ENCODE data around the gene METTL22.

METTL22 gene

DNA sequence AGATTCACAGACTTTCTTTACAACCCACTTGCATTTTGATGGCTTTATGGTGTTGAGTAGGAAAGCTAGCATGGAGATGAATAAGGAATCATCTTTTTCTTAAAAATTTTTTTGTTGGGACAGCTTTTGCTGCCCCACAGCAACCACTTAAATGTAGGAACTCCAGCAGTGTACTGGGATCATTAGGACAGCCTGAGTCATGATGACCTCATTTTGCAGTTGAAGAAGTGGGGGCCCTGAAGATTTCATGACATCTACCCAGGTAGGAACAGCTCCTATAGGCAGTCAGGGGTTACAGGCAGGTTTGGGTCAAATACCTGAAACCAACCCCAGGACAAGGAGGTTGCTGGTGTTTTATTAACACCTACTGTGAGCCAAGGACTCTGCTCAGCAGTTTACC, 2.1 kb downstream of the METTL22 start:
- Histone ChIP-seq H2AFZ (ENCODE audit: low read length) (no peak overlapping the region), H3K27ac (replicated peaks; ENCODE audit: low read length) (no peak overlapping the region), H3K9ac (ENCODE audit: low read depth, low read length, poor library complexity) (no peak overlapping the region), H3K79me1 (ENCODE audit: low read depth, low read length) (peaks cover 8% of the 10 kb centered on the region), H2BK120ac (ENCODE audit: low read depth, low read length) (no peak overlapping the region), H3K4me3 (ENCODE audit: low read length in 2 of 2) (no peak overlapping the region), H2BK15ac (ENCODE audit: low read length) (no peak overlapping the region), H4K91ac (ENCODE audit: low read depth, low read length, poor library complexity) (no peak overlapping the region), H3K36me3 (replicated peaks in 1 of 2; ENCODE audit: control insufficient read depth in 2 of 2, insufficient read depth in 2 of 2, low read length in 2 of 2) (peaks cover 23 to 54% of the 10 kb centered on the region in 2 donors), H3K4ac (ENCODE audit: low read length) (no peak overlapping the region), H2AK5ac (ENCODE audit: low read depth, low read length) (no peak overlapping the region), H3K4me1 (ENCODE audit: control insufficient read depth in 2 of 2, insufficient read depth in 1 of 2, low read depth in 1 of 2, low read length in 2 of 2) (peaks cover 0 to 6% of the 10 kb centered on the region in 2 donors), H2BK12ac (ENCODE audit: low read length) (no peak overlapping the region), H3K27me3 (ENCODE audit: control insufficient read depth in 3 of 3, insufficient read depth in 3 of 3, low read depth in 1 of 3, low read length in 3 of 3) (peaks cover 0 to 6% (median 0%) of the 10 kb centered on the region in 3 experiments), H3K4me2 (ENCODE audit: insufficient read depth, low read length, poor library complexity, severe bottlenecking) (no peak overlapping the region), H3K9me3 (replicated peaks in 1 of 2; ENCODE audit: control insufficient read depth in 2 of 2, insufficient read depth in 1 of 2, low read depth in 1 of 2, low read length in 2 of 2) (peaks cover 0 to 12% of the 10 kb centered on the region in 2 donors), H3K23ac (ENCODE audit: low read depth, low read length, poor library complexity) (no peak overlapping the region), H4K8ac (ENCODE audit: low read depth, low read length) (no peak overlapping the region), H2BK5ac (ENCODE audit: low read length) (no peak overlapping the region), H3K14ac (ENCODE audit: low read length) (no peak overlapping the region), H3K18ac (ENCODE audit: low read length) (no peak overlapping the region)
- no peak for DNase-seq (ENCODE audit: low spot score)

DNA sequence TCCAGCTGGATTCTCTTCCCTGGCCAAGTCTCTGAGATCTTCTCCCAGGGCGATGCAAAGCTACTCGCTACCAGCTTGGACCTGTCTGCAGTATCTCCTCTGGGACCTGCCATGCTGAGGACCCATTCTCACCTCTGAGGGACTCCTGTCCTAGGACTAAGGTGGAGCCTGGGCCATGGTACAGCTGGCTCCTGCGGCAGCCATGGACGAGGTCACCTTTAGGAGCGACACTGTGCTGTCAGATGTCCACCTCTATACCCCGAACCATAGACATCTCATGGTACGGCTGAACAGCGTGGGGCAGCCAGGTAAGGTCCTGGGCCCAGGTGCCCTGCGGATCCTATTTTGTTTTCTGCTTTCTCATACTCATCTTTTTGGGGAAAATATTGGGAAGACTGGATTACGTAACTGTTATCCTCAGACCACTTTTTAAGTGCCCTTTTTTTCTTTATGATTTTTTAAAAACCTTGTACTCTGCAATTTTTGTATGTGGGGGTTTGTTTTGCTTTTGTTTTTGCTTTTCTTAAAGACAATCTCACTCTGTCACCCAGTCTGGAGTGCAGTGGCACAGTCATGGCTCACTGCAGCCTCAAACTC, 4.1 kb downstream of the METTL22 start:
- Histone ChIP-seq H3K36me3 (replicated peaks in 1 of 2; ENCODE audit: control insufficient read depth in 2 of 2, insufficient read depth in 2 of 2, low read length in 2 of 2) (peaks cover 41 to 74% of the 10 kb centered on the region in 2 donors), H4K91ac (ENCODE audit: low read depth, low read length, poor library complexity) (no peak overlapping the region), H3K23ac (ENCODE audit: low read depth, low read length, poor library complexity) (no peak overlapping the region), H3K27me3 (ENCODE audit: control insufficient read depth in 3 of 3, insufficient read depth in 3 of 3, low read depth in 1 of 3, low read length in 3 of 3) (no peaks in the 10 kb centered on the region), H2BK120ac (ENCODE audit: low read depth, low read length) (no peak overlapping the region), H3K14ac (ENCODE audit: low read length) (no peak overlapping the region), H3K79me1 (ENCODE audit: low read depth, low read length) (peaks cover 8% of the 10 kb centered on the region), H3K4ac (ENCODE audit: low read length) (no peak overlapping the region), H3K9me3 (replicated peaks in 1 of 2; ENCODE audit: control insufficient read depth in 2 of 2, insufficient read depth in 1 of 2, low read depth in 1 of 2, low read length in 2 of 2) (peaks cover 0 to under 1% of the 10 kb centered on the region in 2 donors), H2BK5ac (ENCODE audit: low read length) (no peak overlapping the region), H3K4me2 (ENCODE audit: insufficient read depth, low read length, poor library complexity, severe bottlenecking) (no peak overlapping the region), H3K4me3 (ENCODE audit: low read length in 2 of 2) (no peak overlapping the region), H3K18ac (ENCODE audit: low read length) (no peak overlapping the region), H2AK5ac (ENCODE audit: low read depth, low read length) (no peak overlapping the region), H3K4me1 (ENCODE audit: control insufficient read depth in 2 of 2, insufficient read depth in 1 of 2, low read depth in 1 of 2, low read length in 2 of 2) (peaks cover 1 to 4% of the 10 kb centered on the region in 2 donors), H4K8ac (ENCODE audit: low read depth, low read length) (no peak overlapping the region), H2BK15ac (ENCODE audit: low read length) (no peak overlapping the region), H2BK12ac (ENCODE audit: low read length) (no peak overlapping the region), H3K9ac (ENCODE audit: low read depth, low read length, poor library complexity) (no peak overlapping the region), H2AFZ (ENCODE audit: low read length) (no peak overlapping the region), H3K27ac (replicated peaks; ENCODE audit: low read length) (no peak overlapping the region)
- no peak for DNase-seq (ENCODE audit: low spot score)
- WGBS, 2 donors (ENCODE audit: extremely low coverage in 2 of 2, insufficient read length in 2 of 2, insufficient replicate concordance in 1 of 2), result no CpG with 5 or more reads among the region's 10 CpGs

DNA sequence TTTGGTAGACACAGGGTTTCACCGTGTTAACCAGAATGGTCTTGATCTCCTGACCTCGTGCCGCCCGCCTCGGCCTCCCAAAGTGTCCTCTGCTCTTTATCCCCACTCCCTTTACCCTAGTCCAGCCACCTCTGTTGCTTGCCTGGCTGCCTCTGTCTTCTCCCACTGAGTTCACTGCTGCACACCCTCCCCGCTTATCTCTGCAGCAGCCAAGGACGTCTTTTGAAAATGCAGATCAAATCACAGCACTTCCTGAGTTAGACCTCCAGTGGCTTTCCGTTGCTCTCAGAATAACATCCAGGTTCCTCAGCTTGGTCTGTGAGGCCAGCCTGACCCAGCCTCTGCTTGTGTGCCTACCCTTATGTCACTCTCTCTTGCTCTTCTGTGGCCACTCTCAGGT, 5.4 kb downstream of the METTL22 start:
- Histone ChIP-seq H2BK5ac (ENCODE audit: low read length) (no peak overlapping the region), H3K27ac (replicated peaks; ENCODE audit: low read length) (no peak overlapping the region), H3K9me3 (replicated peaks in 1 of 2; ENCODE audit: control insufficient read depth in 2 of 2, insufficient read depth in 1 of 2, low read depth in 1 of 2, low read length in 2 of 2) (no peaks in the 10 kb centered on the region), H2BK120ac (ENCODE audit: low read depth, low read length) (no peak overlapping the region), H2AFZ (ENCODE audit: low read length) (no peak overlapping the region), H3K4me3 (ENCODE audit: low read length in 2 of 2) (no peak overlapping the region), H3K9ac (ENCODE audit: low read depth, low read length, poor library complexity) (no peak overlapping the region), H4K91ac (ENCODE audit: low read depth, low read length, poor library complexity) (no peak overlapping the region), H3K4me2 (ENCODE audit: insufficient read depth, low read length, poor library complexity, severe bottlenecking) (no peak overlapping the region), H3K4me1 (ENCODE audit: control insufficient read depth in 2 of 2, insufficient read depth in 1 of 2, low read depth in 1 of 2, low read length in 2 of 2) (peaks cover 1 to 7% of the 10 kb centered on the region in 2 donors), H3K23ac (ENCODE audit: low read depth, low read length, poor library complexity) (no peak overlapping the region), H2AK5ac (ENCODE audit: low read depth, low read length) (no peak overlapping the region), H3K18ac (ENCODE audit: low read length) (no peak overlapping the region), H4K8ac (ENCODE audit: low read depth, low read length) (no peak overlapping the region), H3K14ac (ENCODE audit: low read length) (no peak overlapping the region), H3K27me3 (ENCODE audit: control insufficient read depth in 3 of 3, insufficient read depth in 3 of 3, low read depth in 1 of 3, low read length in 3 of 3) (no peaks in the 10 kb centered on the region), H2BK15ac (ENCODE audit: low read length) (no peak overlapping the region), H3K79me1 (ENCODE audit: low read depth, low read length) (peaks cover 5% of the 10 kb centered on the region), H2BK12ac (ENCODE audit: low read length) (no peak overlapping the region), H3K36me3 (replicated peaks in 1 of 2; ENCODE audit: control insufficient read depth in 2 of 2, insufficient read depth in 2 of 2, low read length in 2 of 2) (peaks cover 44 to 87% of the 10 kb centered on the region in 2 donors), H3K4ac (ENCODE audit: low read length) (no peak overlapping the region)
- no peak for DNase-seq (ENCODE audit: low spot score)
- WGBS, 2 donors (ENCODE audit: extremely low coverage in 2 of 2, insufficient read length in 2 of 2, insufficient replicate concordance in 1 of 2), result no CpG with 5 or more reads among the region's 8 CpGs

DNA sequence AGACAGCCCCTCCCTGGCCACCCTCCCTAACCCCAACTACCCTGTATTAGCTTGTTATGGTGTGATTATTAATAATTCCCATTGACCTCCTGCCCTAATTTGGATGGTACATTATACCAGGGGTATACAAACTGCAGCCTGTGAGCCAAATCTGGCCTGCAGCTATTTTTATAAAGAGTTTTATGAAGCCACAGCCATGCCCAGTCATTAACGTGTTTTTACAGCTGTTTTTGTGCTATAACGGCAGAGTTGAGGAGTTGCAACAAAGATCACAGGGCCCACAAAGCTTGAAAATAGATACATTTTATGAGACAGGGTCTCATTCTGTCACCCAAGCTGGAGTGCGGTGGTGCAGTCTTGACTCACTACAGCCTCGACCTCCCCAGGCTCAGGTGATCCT, 6.0 kb downstream of the METTL22 start:
- Histone ChIP-seq H3K9ac (ENCODE audit: low read depth, low read length, poor library complexity) (no peak overlapping the region), H3K4ac (ENCODE audit: low read length) (no peak overlapping the region), H3K4me1 (ENCODE audit: control insufficient read depth in 2 of 2, insufficient read depth in 1 of 2, low read depth in 1 of 2, low read length in 2 of 2) (peaks cover 1 to 7% of the 10 kb centered on the region in 2 donors), H3K23ac (ENCODE audit: low read depth, low read length, poor library complexity) (no peak overlapping the region), H2BK15ac (ENCODE audit: low read length) (no peak overlapping the region), H2BK12ac (ENCODE audit: low read length) (no peak overlapping the region), H3K4me3 (ENCODE audit: low read length in 2 of 2) (no peak overlapping the region), H4K8ac (ENCODE audit: low read depth, low read length) (no peak overlapping the region), H2AFZ (ENCODE audit: low read length) (no peak overlapping the region), H3K18ac (ENCODE audit: low read length) (no peak overlapping the region), H3K14ac (ENCODE audit: low read length) (no peak overlapping the region), H2AK5ac (ENCODE audit: low read depth, low read length) (no peak overlapping the region), H3K79me1 (ENCODE audit: low read depth, low read length) (peaks cover 3% of the 10 kb centered on the region), H2BK120ac (ENCODE audit: low read depth, low read length) (no peak overlapping the region), H3K9me3 (replicated peaks in 1 of 2; ENCODE audit: control insufficient read depth in 2 of 2, insufficient read depth in 1 of 2, low read depth in 1 of 2, low read length in 2 of 2) (no peaks in the 10 kb centered on the region), H3K27ac (replicated peaks; ENCODE audit: low read length) (no peak overlapping the region), H3K4me2 (ENCODE audit: insufficient read depth, low read length, poor library complexity, severe bottlenecking) (no peak overlapping the region), H3K36me3 (replicated peaks in 1 of 2; ENCODE audit: control insufficient read depth in 2 of 2, insufficient read depth in 2 of 2, low read length in 2 of 2) (peaks cover 45 to 92% of the 10 kb centered on the region in 2 donors), H3K27me3 (ENCODE audit: control insufficient read depth in 3 of 3, insufficient read depth in 3 of 3, low read depth in 1 of 3, low read length in 3 of 3) (no peaks in the 10 kb centered on the region), H4K91ac (ENCODE audit: low read depth, low read length, poor library complexity) (no peak overlapping the region), H2BK5ac (ENCODE audit: low read length) (no peak overlapping the region)
- WGBS, 2 donors (ENCODE audit: extremely low coverage in 2 of 2, insufficient read length in 2 of 2, insufficient replicate concordance in 1 of 2), result no CpG with 5 or more reads among the region's 4 CpGs
- no peak for DNase-seq (ENCODE audit: low spot score)

Data from neuronal stem cell (in vitro differentiated cells).